A549 (cell line): ENCODE data around the gene TMSB10. TPM values are rescaled to one million over a fixed set of nuclear protein-coding genes. Genes with fewer than 3 reads are reported as not detected.

ENCODE experiments used
- ATAC-seq, 2 experiments: fragments of 200-7000 bp in 1 of 2; fragments of >200 bp in 1 of 2; cut with Nextera tagmentation in 1 of 2; cut with Tn5 transposase in 1 of 2; 3 replicates each; pipeline versions ENCODE4 v1.8.0 to v1.9.1; 2018 to 2020; ENCODE audit warnings: mild to moderate bottlenecking in 1 of 2, moderate library complexity in 1 of 2
- CTCF ChIA-PET: fragments of 300-600 bp; sonication (Branson Sonifier 250); formaldehyde crosslinking; extraction: SDS; loops from one replicate; lab custom pipeline; 2021; ENCODE audit warnings: antibody characterized with exemption, inconsistent platforms; lab: Yijun Ruan, JAX
- POLR2A ChIA-PET: fragments of 350-600 bp; formaldehyde crosslinking; extraction: SDS; loops from one replicate; lab custom pipeline; 2021; ENCODE audit warnings: antibody characterized with exemption, inconsistent platforms; lab: Yijun Ruan, JAX
- DNase-seq, 2 experiments: peaks; one replicate each; pipeline versions ENCODE4 v3.0.0 to v3.0.0-alpha.2; 2011 to 2016; ENCODE audit warnings: low read depth in 1 of 2, low spot score in 1 of 2
- FAIRE-seq: peaks from 2 replicates; lab custom pipeline; 2011; peaks lifted over from hg19 to GRCh38; lab: Jason Lieb, UNC
- H3K27ac ChIP-seq, 2 experiments: fragments of >200 bp; sonication (Bioruptor Twin); formaldehyde crosslinking; 3 replicates each; pipeline ENCODE4 v1.5.1; 2016 to 2017
- H3K4me1 ChIP-seq: fragments of >200 bp; sonication (Bioruptor Twin); formaldehyde crosslinking; 3 replicates; pipeline ENCODE4 v1.6.1; 2016
- H3K4me2 ChIP-seq: fragments of >200 bp; sonication (Bioruptor Twin); formaldehyde crosslinking; 3 replicates; pipeline ENCODE4 v1.6.1; 2016
- H3K4me3 ChIP-seq: fragments of >200 bp; sonication (Bioruptor Twin); formaldehyde crosslinking; 3 replicates; pipeline ENCODE4 v1.5.1; 2016
- H3K9me3 ChIP-seq: fragments of >200 bp; sonication (Bioruptor Twin); formaldehyde crosslinking; 3 replicates; pipeline ENCODE4 v1.6.1; 2016
- BHLHE40 ChIP-seq: IDR thresholded peaks from 2 replicates; pipeline ENCODE4 v1.6.1; 2012; ENCODE audit warnings: low read depth, low read length, inconsistent platforms
- CBX2 ChIP-seq: fragments of 200-600 bp; sonication (generic); IDR thresholded peaks from 2 replicates; pipeline ENCODE4 v1.6.1; 2016; ENCODE audit warnings: low read depth, mild to moderate bottlenecking, borderline replicate concordance
- CEBPB ChIP-seq, 2 experiments: fragments of >200 bp in 1 of 2; sonication (Bioruptor Twin) in 1 of 2; formaldehyde crosslinking in 1 of 2; IDR thresholded peaks; 2 replicates each; pipeline ENCODE4 v1.6.1; 2012 to 2016
- CHD2 ChIP-seq: fragments of 150-350 bp; IDR thresholded peaks from 2 replicates; pipeline ENCODE4 v1.6.1; 2014; ENCODE audit warnings: low read length; ENCODE audit not compliant: partially characterized antibody
- CHD4 ChIP-seq: fragments of 200-600 bp; sonication (generic); IDR thresholded peaks from 2 replicates; pipeline ENCODE4 v1.6.1; 2016; ENCODE audit warnings: antibody characterized with exemption, mild to moderate bottlenecking, borderline replicate concordance
- CTCF ChIP-seq: fragments of >200 bp; sonication (Bioruptor Twin); formaldehyde crosslinking; IDR thresholded peaks from 3 replicates; pipeline ENCODE4 v1.5.1; 2016
- EHF ChIP-seq: fragments of 250-450 bp; sonication (Bioruptor Pico); IDR thresholded peaks from 2 replicates; pipeline ENCODE4 v1.5.0; 2020; ENCODE audit warnings: mild to moderate bottlenecking
- EHMT2 ChIP-seq: fragments of 200-600 bp; sonication (generic); IDR thresholded peaks from 2 replicates; pipeline ENCODE4 v1.6.1; 2016; ENCODE audit warnings: antibody characterized with exemption, low read depth, mild to moderate bottlenecking, moderate library complexity
- ELK1 ChIP-seq: fragments of 150-350 bp; IDR thresholded peaks from 2 replicates; pipeline ENCODE4 v1.6.1; 2014; ENCODE audit warnings: low read depth, mild to moderate bottlenecking, low read length
- FOSB ChIP-seq: fragments of 250-450 bp; sonication (Bioruptor Pico); IDR thresholded peaks from 2 replicates; pipeline ENCODE4 v1.5.0; 2020; ENCODE audit warnings: mild to moderate bottlenecking, moderate library complexity
- FOSL2 ChIP-seq, 2 experiments: fragments of 450-650 bp in 1 of 2; fragments of >200 bp in 1 of 2; sonication (Bioruptor Twin) in 1 of 2; formaldehyde crosslinking; IDR thresholded peaks; 2 replicates each; pipeline versions ENCODE4 v1.5.0 to v1.6.1; 2016 to 2020; ENCODE audit warnings: mild to moderate bottlenecking in 1 of 2, moderate library complexity in 1 of 2
- FOXS1 ChIP-seq: fragments of 250-450 bp; sonication (Bioruptor Pico); IDR thresholded peaks from 2 replicates; pipeline ENCODE4 v1.5.0; 2020; ENCODE audit warnings: mild to moderate bottlenecking, moderate library complexity
- HDAC2 ChIP-seq: fragments of 200-600 bp; sonication (generic); IDR thresholded peaks from 2 replicates; pipeline ENCODE4 v1.6.1; 2016
- HEYL ChIP-seq: fragments of 250-450 bp; sonication (Bioruptor Pico); IDR thresholded peaks from 2 replicates; pipeline ENCODE4 v1.8.0; 2021; ENCODE audit warnings: mild to moderate bottlenecking, moderate library complexity
- HOXA7 ChIP-seq: fragments of 250-450 bp; sonication (Bioruptor Pico); IDR thresholded peaks from 2 replicates; pipeline ENCODE4 v1.5.0; 2020; ENCODE audit warnings: mild to moderate bottlenecking, moderate library complexity
- JUN ChIP-seq, 2 experiments: fragments of >200 bp; sonication (Bioruptor Twin); formaldehyde crosslinking; IDR thresholded peaks; 2 replicates in 1 of 2; 3 replicates in 1 of 2; pipeline ENCODE4 v1.6.1; 2016 to 2017
- KDM1A ChIP-seq: fragments of 200-600 bp; sonication (generic); IDR thresholded peaks from 2 replicates; pipeline ENCODE4 v1.6.1; 2016; ENCODE audit warnings: low read depth, mild to moderate bottlenecking
- KDM5A ChIP-seq: fragments of 200-600 bp; sonication (generic); IDR thresholded peaks from 2 replicates; pipeline ENCODE4 v1.6.1; 2016; ENCODE audit warnings: antibody characterized with exemption, mild to moderate bottlenecking
- MAX ChIP-seq: IDR thresholded peaks from 2 replicates; pipeline ENCODE4 v1.6.1; 2012
- MYC ChIP-seq: IDR thresholded peaks from 2 replicates; pipeline ENCODE4 v1.6.1; 2012; ENCODE audit warnings: mild to moderate bottlenecking, inconsistent platforms, low read length, improper control_type of control experiment, borderline replicate concordance
- NFE2L2 ChIP-seq: fragments of 150-350 bp; conservative IDR thresholded peaks from 2 replicates; pipeline ENCODE4 v1.6.1; 2014; ENCODE audit warnings: low read length
- PHF8 ChIP-seq: fragments of 200-600 bp; sonication (generic); IDR thresholded peaks from 2 replicates; pipeline ENCODE4 v1.6.1; 2016; ENCODE audit warnings: low read depth, mild to moderate bottlenecking, antibody characterized with exemption, moderate library complexity, borderline replicate concordance
- POLR2A ChIP-seq: IDR thresholded peaks from 2 replicates; pipeline ENCODE4 v1.6.1; 2012; ENCODE audit warnings: mild to moderate bottlenecking, low read length
- POLR2AphosphoS2 ChIP-seq: conservative IDR thresholded peaks from 2 replicates; pipeline ENCODE4 v1.6.1; 2012; ENCODE audit warnings: low read length, improper control_type of control experiment, inconsistent platforms
- RARB ChIP-seq: fragments of 250-450 bp; sonication (Bioruptor Pico); IDR thresholded peaks from 2 replicates; pipeline ENCODE4 v1.8.0; 2021; ENCODE audit warnings: mild to moderate bottlenecking, moderate library complexity
- REST ChIP-seq: fragments of 200-600 bp; sonication (generic); IDR thresholded peaks from 2 replicates; pipeline ENCODE4 v1.6.1; 2016; ENCODE audit warnings: antibody characterized with exemption, mild to moderate bottlenecking, moderate library complexity
- RFX5 ChIP-seq: fragments of 450-650 bp; IDR thresholded peaks from 2 replicates; pipeline ENCODE4 v1.7.1; 2014; ENCODE audit warnings: antibody characterized with exemption, mild to moderate bottlenecking, moderate library complexity
- RNF2 ChIP-seq: fragments of 200-600 bp; sonication (generic); IDR thresholded peaks from 2 replicates; pipeline ENCODE4 v1.6.1; 2016; ENCODE audit warnings: low read depth, mild to moderate bottlenecking, antibody characterized with exemption, moderate library complexity, borderline replicate concordance
- SMC3 ChIP-seq: fragments of >200 bp; sonication (Bioruptor Twin); formaldehyde crosslinking; IDR thresholded peaks from 3 replicates; pipeline ENCODE4 v1.6.1; 2018; ENCODE audit warnings: inconsistent platforms
- SREBF2 ChIP-seq: fragments of 450-650 bp; IDR thresholded peaks from 2 replicates; pipeline ENCODE4 v1.6.1; 2014; ENCODE audit warnings: mild to moderate bottlenecking, moderate library complexity
- TFCP2L1 ChIP-seq: fragments of 250-450 bp; sonication (Bioruptor Pico); IDR thresholded peaks from 2 replicates; pipeline ENCODE4 v1.5.0; 2021; ENCODE audit warnings: mild to moderate bottlenecking
- TP53 ChIP-seq: fragments of 250-450 bp; sonication (Bioruptor Pico); IDR thresholded peaks from 2 replicates; pipeline ENCODE4 v1.5.0; 2021; ENCODE audit warnings: mild to moderate bottlenecking, moderate library complexity
- ZC3H11A ChIP-seq: fragments of 450-650 bp; IDR thresholded peaks from 2 replicates; pipeline ENCODE4 v1.6.1; 2014; ENCODE audit warnings: antibody characterized with exemption, mild to moderate bottlenecking
- ZNF302 ChIP-seq: fragments of 250-450 bp; sonication (Bioruptor Pico); IDR thresholded peaks from 2 replicates; pipeline ENCODE4 v1.9.0; 2021; ENCODE audit warnings: inconsistent platforms, mild to moderate bottlenecking, moderate library complexity
- WGBS: methylation state at CpG from one replicate; pipeline ENCODE4 v1.1.6; 2017; ENCODE audit errors: missing lambda C conversion rate; 5-methylcytosine and 5-hydroxymethylcytosine counted together
- polyA plus RNA-seq, 4 experiments: library from polyadenylated mRNA; depleted of rRNA in 3 of 4; stranded (reverse); fragments of >200 nt; fragmentation: RNase III in 1 of 4; extraction: RNeasy Plus Mini Kit Qiagen cat#74134 plus additional on column Dnase treatment in 1 of 4; gene quantifications; 2 replicates in 3 of 4; 3 replicates in 1 of 4; pipeline ENCODE4 v1.2.3, GENCODE V29; 2011 to 2017

The TMSB10 gene
- polyA plus RNA-seq, 2 of the 4 experiments (the other 2 are of a cell fraction) = 3,109 to 7,015 TPM

GRCh38 chr2:84905181-84906107 lies at the start of gene TMSB10 (continued):
- TF ChIP-seq KDM5A (peak; percentile 6; the same call in 1 of the 2 replicates), RNF2 (no peak), HOXA7 (CRISPR knock-in tag) (no peak), CHD2 (peak; percentile 51), EHMT2 (no peak), JUN (IDR thresholded peaks at IDR 0.05) (peak; percentile 100), FOXS1 (CRISPR knock-in tag) (no peak), SMC3 (peak; percentile 36; the same call in 2 of the 3 replicates), REST (peak; percentile 64), RFX5 (no peak), CBX2 (no peak), MYC (peak; percentile 54), NFE2L2 (no peak), TP53 (CRISPR knock-in tag) (peak; percentile 92), HDAC2 (no peak; the same call in 1 of the 2 replicates), CEBPB (IDR thresholded peaks at IDR 0.05) (no peak), FOSB (no peak), RARB (CRISPR knock-in tag) (no peak), POLR2AphosphoS2 (no peak), HEYL (CRISPR knock-in tag) (no peak), TFCP2L1 (CRISPR knock-in tag) (peak; percentile 81; the same call in 1 of the 2 replicates), POLR2A (peak; percentile 98), SREBF2 (no peak), CTCF (peak; percentile 30; the same call in 1 of the 3 replicates), ZNF302 (CRISPR knock-in tag) (no peak)
- TF ChIP-seq, all 56 proteins: peak for 19

- no peaks in the 10 kb centered on the region for H3K9me3 ChIP-seq
- H3K4me3 ChIP-seq = no peak overlapping the region
- ATAC-seq (no peak), DNase-seq (no peak), FAIRE-seq (no peak)
- no peak overlapping the region for H3K27ac ChIP-seq
- ChIA-PET POLR2A (no interaction called here), CTCF (no interaction called here)
- WGBS = 66% methylated on average over 11 of the region's 11 CpGs
- TF ChIP-seq BHLHE40 = no peak
- no peak for TF ChIP-seq FOSL2 (IDR thresholded peaks at IDR 0.05)
- TF ChIP-seq FOSL2 (CRISPR knock-in tag; IDR thresholded peaks at IDR 0.05) = no peak
- no peak for TF ChIP-seq RNF2
- TF ChIP-seq ZC3H11A = no peak
- no peak for TF ChIP-seq TFCP2L1 (CRISPR knock-in tag)
- no peak for TF ChIP-seq TP53 (CRISPR knock-in tag)
- no peak for TF ChIP-seq MYC
- no peak for TF ChIP-seq RFX5
- no peak for TF ChIP-seq PHF8
- no peak for TF ChIP-seq ELK1
- no peak for TF ChIP-seq KDM5A
- TF ChIP-seq MAX = no peak
- TF ChIP-seq EHF = no peak
- TF ChIP-seq KDM1A = no peak
- TF ChIP-seq CHD4 = no peak
- no peak for TF ChIP-seq CEBPB (IDR thresholded peaks at IDR 0.05)
- TF ChIP-seq SMC3 = no peak
- no peaks in the 10 kb centered on the region for H3K4me1 ChIP-seq
- no peak overlapping the region for H3K4me2 ChIP-seq
These were observed 49.7 kb upstream of the TMSB10 start for GRCh38 chr2:84855731-84856130.
